Inflammatory macrophage treated with lipopolysaccharide for 4 hours (primary cell): Measurements from ENCODE around the gene IFNA1.
"Not testable (repeated sequence)": the region's sequence is repeated elsewhere in the genome, so short reads cannot be mapped to it uniquely, and the experiment has no call there.

ENCODE experiments used
- DNase-seq: peaks from one replicate; pipeline ENCODE4 v3.0.0-alpha.2; 2020

IFNA1 gene

GRCh38 chr9:21440139-21440538 lies at the start of gene IFNA1:
Gene IFNA1, plus strand, starts transcription at chr9:21440439. Its CDS starts 69 bp downstream, at chr9:21440508.
- peak; percentile 24 for DNase-seq

- DNase-seq: peak; percentile 31
Measured at GRCh38 chr9:21392270-21392669, 48.0 kb upstream of the IFNA1 start.

GRCh38 chr9:21395778-21396717 lies 44.2 kb upstream of the IFNA1 start:
- peak; percentile 23 for DNase-seq

GRCh38 chr9:21398955-21399489 lies 41.2 kb upstream of the IFNA1 start:
- no peak for DNase-seq

- peak; percentile 7 for DNase-seq
Measured at GRCh38 chr9:21399956-21400355, 40.3 kb upstream of the IFNA1 start.

GRCh38 chr9:21402386-21403251 lies 37.6 kb upstream of the IFNA1 start:
- no peak for DNase-seq

- DNase-seq: no peak
Measured at GRCh38 chr9:21404146-21404545, 36.1 kb upstream of the IFNA1 start.

- no peak for DNase-seq
Measured at GRCh38 chr9:21408817-21409216, 31.4 kb upstream of the IFNA1 start, which contains the start of gene IFNA8. Gene IFNA8, plus strand, starts transcription at chr9:21409117. Its CDS starts 60 bp downstream, at chr9:21409177.

- peak; percentile 29 for DNase-seq
Measured at GRCh38 chr9:21412107-21412506, 28.1 kb upstream of the IFNA1 start.

GRCh38 chr9:21413151-21413550 lies 27.1 kb upstream of the IFNA1 start:
- DNase-seq: peak; percentile 63

- DNase-seq: no peak
Measured at GRCh38 chr9:21413624-21414023, 26.6 kb upstream of the IFNA1 start.

- DNase-seq: no peak
Measured at GRCh38 chr9:21414220-21414940, 25.9 kb upstream of the IFNA1 start.

GRCh38 chr9:21415493-21416267 lies 24.6 kb upstream of the IFNA1 start:
- no peak for DNase-seq

GRCh38 chr9:21428235-21428634 lies 12.0 kb upstream of the IFNA1 start:
- DNase-seq: peak; percentile 10

GRCh38 chr9:21429191-21429590 lies 11.0 kb upstream of the IFNA1 start:
- peak; percentile 14 for DNase-seq

GRCh38 chr9:21432672-21433425 lies 7.4 kb upstream of the IFNA1 start:
- DNase-seq: peak; percentile 85

GRCh38 chr9:21434202-21435014 lies 5.8 kb upstream of the IFNA1 start:
- DNase-seq: peak; percentile 78

- DNase-seq: not testable (repeated sequence)
Measured at GRCh38 chr9:21435015-21435383, 5.2 kb upstream of the IFNA1 start.

- peak; percentile 92 for DNase-seq
Measured at GRCh38 chr9:21443849-21444625, 3.8 kb downstream of the IFNA1 start.
